K562 (cell line): ENCODE measurements around the gene HNRNPF. TPM values are rescaled to one million over a fixed set of nuclear protein-coding genes. Genes with fewer than 3 reads are reported as not detected.

Experiments
- BRD4 ChIP-seq: fragments of 200-600 bp; sonication (generic); IDR thresholded peaks from 2 replicates; pipeline ENCODE4 v1.6.1; 2017; ENCODE audit warnings: inconsistent platforms
- CHCHD3 ChIP-seq: fragments of 250-450 bp; sonication (Bioruptor Pico); IDR thresholded peaks from 2 replicates; pipeline ENCODE4 v2.1.2; 2022; ENCODE audit warnings: mild to moderate bottlenecking
- CREB1 ChIP-seq, 2 experiments: sonication (generic) in 1 of 2; formaldehyde crosslinking in 1 of 2; IDR thresholded peaks; 2 replicates each; pipeline versions ENCODE4 v1.6.1 to v1.8.0; 2012 to 2022; ENCODE audit warnings: inconsistent platforms in 1 of 2, mild to moderate bottlenecking in 1 of 2, missing genetic modification reagents in 1 of 2, moderate library complexity in 1 of 2
- ELK1 ChIP-seq: sonication (generic); formaldehyde crosslinking; IDR thresholded peaks from 2 replicates; pipeline ENCODE4 v1.8.1; 2022; ENCODE audit warnings: missing genetic modification reagents
- ERF ChIP-seq: fragments of 450-650 bp; formaldehyde crosslinking; IDR thresholded peaks from 2 replicates; pipeline ENCODE4 v1.4.0; 2020; ENCODE audit warnings: mild to moderate bottlenecking, mixed read lengths
- ETS2 ChIP-seq: IDR thresholded peaks from 2 replicates; pipeline ENCODE4 v1.6.1; 2016; ENCODE audit warnings: borderline replicate concordance, missing genetic modification characterization, mild to moderate bottlenecking, moderate library complexity, missing compliant biosample characterization; ENCODE audit not compliant: poor library complexity, severe bottlenecking
- GATA2 ChIP-seq: sonication (generic); formaldehyde crosslinking; IDR thresholded peaks from 2 replicates; pipeline ENCODE4 v1.4.0; 2020; ENCODE audit warnings: mild to moderate bottlenecking, missing genetic modification reagents
- HES1 ChIP-seq: fragments of 450-650 bp; IDR thresholded peaks from 2 replicates; pipeline ENCODE4 v1.6.1; 2016; ENCODE audit warnings: low read depth, mild to moderate bottlenecking, moderate library complexity
- HNRNPUL1 ChIP-seq: fragments of 200-400 bp; formaldehyde crosslinking; IDR thresholded peaks from 2 replicates; pipeline ENCODE4 v1.6.1; 2017; ENCODE audit warnings: low read length
- KLF16 ChIP-seq: IDR thresholded peaks from 2 replicates; pipeline ENCODE4 v1.6.1; 2016; ENCODE audit warnings: antibody characterized with exemption
- MCM3 ChIP-seq: fragments of 450-650 bp; IDR thresholded peaks from 2 replicates; pipeline ENCODE4 v1.6.1; 2016
- PHB ChIP-seq: fragments of 250-450 bp; sonication (Bioruptor Pico); IDR thresholded peaks from 2 replicates; pipeline ENCODE4 v1.5.0; 2021
- PTBP1 ChIP-seq: fragments of 200-400 bp; formaldehyde crosslinking; IDR thresholded peaks from 2 replicates; pipeline ENCODE4 v1.6.1; 2017; ENCODE audit warnings: low read depth, low read length
- RBM14 ChIP-seq: fragments of 200-400 bp; formaldehyde crosslinking; IDR thresholded peaks from 2 replicates; pipeline ENCODE4 v1.6.1; 2018; ENCODE audit warnings: low read depth, mild to moderate bottlenecking, low read length, moderate library complexity, borderline replicate concordance; ENCODE audit not compliant: insufficient read depth
- RBM15 ChIP-seq: fragments of 200-400 bp; formaldehyde crosslinking; IDR thresholded peaks from 2 replicates; pipeline ENCODE4 v1.6.1; 2018; ENCODE audit warnings: mild to moderate bottlenecking, low read length, moderate library complexity; ENCODE audit not compliant: insufficient read depth
- RFX1 ChIP-seq: fragments of 450-650 bp; IDR thresholded peaks from 2 replicates; pipeline ENCODE4 v1.6.1; 2016; ENCODE audit warnings: mild to moderate bottlenecking, moderate library complexity
- RFX7 ChIP-seq: fragments of 250-450 bp; sonication (Bioruptor Pico); IDR thresholded peaks from 2 replicates; pipeline ENCODE4 v1.5.1; 2021; ENCODE audit warnings: mild to moderate bottlenecking
- SAFB ChIP-seq: fragments of 200-400 bp; formaldehyde crosslinking; IDR thresholded peaks from 2 replicates; pipeline ENCODE4 v1.6.1; 2017; ENCODE audit warnings: low read depth, low read length, borderline replicate concordance
- SMARCA4 ChIP-seq: fragments of 450-650 bp; IDR thresholded peaks from 2 replicates; pipeline ENCODE4 v1.6.1; 2016
- THRA ChIP-seq: fragments of 450-650 bp; IDR thresholded peaks from 2 replicates; pipeline ENCODE4 v1.6.1; 2017; ENCODE audit warnings: mild to moderate bottlenecking, moderate library complexity
- THRB ChIP-seq: fragments of 450-650 bp; formaldehyde crosslinking; conservative IDR thresholded peaks from 2 replicates; pipeline ENCODE4 v1.4.0; 2022; ENCODE audit warnings: mild to moderate bottlenecking, missing genetic modification characterization
- ZNF696 ChIP-seq: fragments of 250-450 bp; sonication (Bioruptor Pico); conservative IDR thresholded peaks from 2 replicates; pipeline ENCODE4 v1.4.0; 2020; ENCODE audit warnings: mild to moderate bottlenecking, moderate library complexity
- polyA plus RNA-seq, 8 experiments: library from polyadenylated mRNA; depleted of rRNA in 4 of 8; stranded (reverse) in 5 of 8; unstranded in 3 of 8; fragments of >200 nt; fragmentation: Nextera tagmentation in 2 of 8; fragmentation: Illumina TruSeq in 1 of 8; extraction: Ambion mirVana in 2 of 8; extraction: Trizol in 1 of 8; gene quantifications; 2 replicates each; pipeline versions ENCODE4 v1.2.1 to v1.2.3, GENCODE V29; 2011 to 2014; ENCODE audit warnings: inconsistent platforms in 1 of 8, missing spikeins in 1 of 8
- total RNA-seq, 7 experiments: library from RNA; depleted of rRNA in 6 of 7; stranded (reverse); fragments of >200 nt in 6 of 7; fragmentation: Illumina TruSeq in 2 of 7; extraction: Trizol in 2 of 7; gene quantifications; 2 replicates each; pipeline versions ENCODE4 v1.2.1 to v1.2.3, GENCODE V29; 2011 to 2021; ENCODE audit warnings: low replicate concordance in 1 of 7

HNRNPF gene
- total and polyA plus RNA-seq, 9 of the 15 experiments (the other 6 are each of a cell fraction or from before 2014, with no cell fraction given) = 192 to 489 (median 416) TPM

GRCh38 chr10:43380610-43381222 is 28.3 kb downstream of the HNRNPF start (continued):
- TF ChIP-seq THRB (CRISPR knock-in tag) (peak; percentile 92), BRD4 (no peak), RBM14 (no peak), CHCHD3 (no peak), ELK1 (CRISPR knock-in tag) (no peak), ETS2 (tag) (no peak), KLF16 (no peak), SMARCA4 (peak; percentile 87), PHB (0 out of 2 replicates have a peak, but pooled peaks have one; percentile 62), HNRNPUL1 (no peak), RFX7 (CRISPR knock-in tag) (no peak), GATA2 (no peak), HES1 (no peak; the same call in 1 of the 2 replicates), THRA (no peak), CREB1 (IDR thresholded peaks at IDR 0.05) (no peak), CREB1 (CRISPR knock-in tag; IDR thresholded peaks at IDR 0.05) (0 out of 2 replicates have a peak, but pooled peaks have one; percentile 26), PTBP1 (no peak), ERF (CRISPR knock-in tag) (no peak), RFX1 (no peak), ZNF696 (CRISPR knock-in tag) (no peak), SAFB (no peak), MCM3 (no peak), RBM15 (no peak)
